HTERT RPE-1 (cell line): ENCODE data around the gene KRT72.

Experiments used
- in situ Hi-C: fragments of 300-500 bp; cut with MboI; formaldehyde crosslinking; loops from 4 replicates; pipeline ENCODE4 v1.14.3; 2020; ENCODE audit warnings: low sequenced_read_pairs

KRT72 gene

DNA sequence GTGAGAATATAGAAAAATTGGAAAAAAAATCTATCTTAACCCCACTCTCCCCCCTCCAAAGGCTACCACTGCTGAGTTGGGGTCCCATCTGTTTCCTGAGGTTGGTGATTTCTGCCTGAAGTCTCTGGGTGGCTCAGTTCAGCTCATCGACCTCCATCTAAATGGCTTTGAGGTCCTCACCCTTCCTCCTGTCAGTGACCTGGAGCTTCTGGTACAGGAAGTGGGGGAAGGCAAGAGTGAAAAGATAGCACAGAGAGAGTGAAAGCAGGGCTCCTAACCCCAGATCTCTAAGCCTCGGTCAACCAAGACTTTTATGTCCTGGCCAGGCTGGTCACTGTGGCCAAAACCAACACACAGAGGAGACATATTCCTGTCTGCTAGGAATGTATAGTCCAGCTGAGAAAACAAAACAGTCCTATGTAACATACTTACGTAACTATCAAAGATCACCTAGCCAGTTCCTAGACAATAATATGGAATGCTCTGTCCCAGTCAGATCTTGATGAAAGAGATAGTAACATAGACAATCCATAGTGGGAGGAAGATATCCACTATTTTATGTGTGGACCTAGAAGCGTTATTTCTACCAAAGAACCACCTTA is 29.4 kb upstream of the KRT72 start:
- in situ Hi-C loops: no loop called here

GRCh38 chr12:52630008-52630500 is 28.8 kb upstream of the KRT72 start:
- in situ Hi-C loops: no loop called here

DNA sequence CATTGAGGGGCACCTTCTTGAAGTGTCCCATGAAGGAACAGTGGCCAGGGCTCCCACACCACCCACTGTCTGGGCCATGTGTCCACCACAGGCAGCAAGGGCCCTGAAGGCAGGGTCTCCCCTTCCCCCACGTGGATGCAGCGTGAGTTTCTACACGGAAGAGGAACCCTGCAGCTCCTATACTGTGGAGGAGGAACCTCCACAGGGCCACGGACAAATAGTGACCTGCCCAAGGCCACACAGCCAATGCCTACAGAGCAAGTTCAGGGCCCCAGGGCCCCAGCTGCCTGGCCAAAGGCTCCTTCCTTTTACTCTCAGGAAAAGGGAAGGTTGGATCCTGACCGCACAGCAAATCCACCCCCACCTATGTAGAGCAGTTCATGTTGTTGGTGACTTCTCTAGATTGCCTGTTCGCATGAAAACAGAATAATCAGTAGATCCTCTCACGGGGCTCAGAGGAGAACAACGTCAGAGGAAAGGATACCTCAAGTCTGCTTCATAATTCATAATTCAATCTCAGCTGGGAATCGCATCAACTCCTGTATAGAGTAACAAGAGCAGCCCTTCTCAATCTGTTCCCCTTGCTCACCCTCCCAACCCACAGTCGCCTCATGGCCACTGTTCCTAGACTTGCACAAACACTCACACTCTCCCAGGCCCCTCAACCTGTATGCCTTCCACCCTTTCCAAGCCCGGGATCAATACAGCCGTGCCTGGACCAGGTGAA is 28.2 kb upstream of the KRT72 start:
- in situ Hi-C loops: no loop called here

DNA sequence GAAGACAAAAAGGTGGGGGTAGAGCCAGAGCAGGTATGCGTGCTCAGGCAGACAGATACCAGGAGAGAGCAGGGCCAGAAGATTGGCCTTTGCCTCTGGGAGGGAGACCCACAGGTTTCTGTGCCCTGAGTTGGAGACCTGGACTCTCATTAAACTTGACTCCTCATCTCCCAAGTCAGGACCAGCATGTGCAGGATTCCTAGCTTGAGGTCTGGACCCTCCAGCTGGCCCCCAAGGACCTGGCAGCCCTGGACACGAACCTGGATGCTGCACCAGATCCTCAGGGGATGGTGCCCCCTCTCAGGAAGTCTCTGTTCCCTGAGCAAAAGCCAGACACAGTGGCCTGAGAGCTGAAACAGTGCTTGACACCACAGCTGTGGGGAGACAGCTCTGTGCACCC is 27.6 kb upstream of the KRT72 start:
- in situ Hi-C loops: no loop called here

DNA sequence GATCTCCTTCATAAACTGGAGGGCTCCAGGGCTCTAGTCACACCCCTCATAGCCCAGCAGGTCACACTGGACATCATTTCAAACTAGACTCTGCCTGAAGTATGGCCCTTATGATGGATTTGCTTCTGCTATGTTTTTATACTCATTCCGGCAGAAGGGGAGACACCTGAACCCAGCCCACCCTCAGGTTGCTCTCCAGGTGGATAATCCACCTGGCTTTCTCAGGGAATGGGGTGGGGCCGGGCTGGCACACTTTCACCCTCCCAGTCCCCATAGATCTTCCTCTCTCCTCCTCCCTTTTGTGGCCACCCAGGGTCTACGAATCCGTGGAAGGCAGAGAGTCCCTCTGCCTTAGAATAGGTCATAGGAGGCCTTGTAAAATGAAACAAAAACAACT is 26.8 kb upstream of the KRT72 start:
- in situ Hi-C loops: no loop called here

GRCh38 chr12:52627395-52628110 is 26.3 kb upstream of the KRT72 start:
- in situ Hi-C loops: no loop called here

GRCh38 chr12:52622349-52622748 is 21.1 kb upstream of the KRT72 start:
- in situ Hi-C loops: no loop called here

GRCh38 chr12:52618866-52619265 is 17.6 kb upstream of the KRT72 start:
- in situ Hi-C loops: no loop called here

DNA sequence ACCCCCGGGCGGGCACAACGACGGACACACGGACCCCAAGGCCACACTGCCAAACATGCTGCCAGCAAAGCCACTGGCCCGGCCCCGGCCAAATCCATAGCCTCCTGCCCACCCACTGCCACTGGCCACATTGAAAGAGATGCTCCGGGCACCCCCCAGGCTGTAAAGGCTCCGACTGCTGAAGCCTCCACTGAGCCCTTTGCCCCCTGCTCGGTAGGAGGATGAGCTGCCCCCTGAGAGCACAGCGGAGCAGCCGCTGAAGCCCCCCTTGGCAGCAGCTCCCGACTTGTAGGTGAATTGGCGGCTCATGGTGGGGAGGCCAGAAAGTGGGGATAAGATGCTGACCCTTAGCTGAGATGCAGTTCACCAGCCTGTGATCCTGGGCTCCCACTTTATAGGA is 17.0 kb upstream of the KRT72 start, which contains the start of gene KRT73:
Gene KRT73, minus strand, starts transcription at position 344 of the 400 bp plus-strand sequence. Its CDS starts 35 bp downstream, at position 309.
- in situ Hi-C loops: no loop called here

- in situ Hi-C loops: no loop called here
Observed at GRCh38 chr12:52617403-52617785, 16.1 kb upstream of the KRT72 start.

DNA sequence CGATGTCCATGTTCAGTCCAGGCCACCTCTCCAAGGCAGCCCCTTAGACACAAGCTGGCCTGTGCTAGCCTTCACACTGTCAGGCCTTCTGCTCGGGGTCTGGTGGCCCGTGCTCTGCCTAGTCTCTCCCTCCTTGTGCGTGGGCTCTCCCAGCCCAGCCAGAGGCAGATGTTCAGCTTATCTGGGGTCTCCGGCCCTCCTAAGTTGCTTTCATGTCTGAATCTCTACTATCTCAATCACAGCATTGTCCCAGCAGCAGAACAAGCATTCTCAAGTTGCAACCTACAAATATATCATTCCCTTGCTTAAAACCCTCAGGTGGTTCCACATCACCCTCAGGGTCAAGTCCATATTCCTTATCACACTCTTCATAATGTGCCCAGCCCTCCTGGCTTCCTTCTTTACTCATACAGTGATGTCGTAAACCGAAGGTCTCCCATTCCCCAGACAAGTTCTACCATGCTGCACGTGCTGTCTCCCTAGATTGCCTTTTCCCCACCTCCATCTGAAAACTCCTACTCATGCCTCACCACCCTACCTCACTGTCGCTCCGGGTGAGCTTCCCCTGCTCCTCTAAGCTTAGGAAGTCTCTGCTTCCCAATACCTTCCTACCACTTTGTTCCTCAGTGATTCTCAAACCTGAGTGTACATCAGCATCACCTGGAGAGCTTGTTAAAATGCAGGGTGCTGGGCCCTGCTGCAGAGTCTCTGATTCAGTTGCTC is 15.6 kb upstream of the KRT72 start:
- in situ Hi-C loops: no loop called here

DNA sequence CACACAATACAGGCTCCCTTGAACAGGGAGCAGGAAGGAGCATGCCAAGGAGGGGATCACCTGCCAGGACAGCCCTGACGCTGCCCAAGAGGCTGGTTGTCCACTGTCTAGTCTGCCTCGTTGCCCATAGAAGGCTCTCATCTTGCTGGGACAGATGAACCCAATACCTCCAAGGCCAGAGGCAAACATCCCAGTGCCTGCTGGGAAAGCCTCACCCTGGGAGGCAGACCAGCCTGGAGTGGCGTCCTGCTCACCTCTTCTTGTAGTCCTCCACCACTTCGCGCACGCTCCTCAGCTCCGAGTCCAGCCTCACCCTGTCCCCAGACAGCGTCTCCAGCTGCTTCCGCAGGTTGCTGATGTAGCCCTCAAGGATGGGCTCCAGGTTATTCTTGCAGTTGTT is 14.6 kb upstream of the KRT72 start:
- in situ Hi-C loops: no loop called here

DNA sequence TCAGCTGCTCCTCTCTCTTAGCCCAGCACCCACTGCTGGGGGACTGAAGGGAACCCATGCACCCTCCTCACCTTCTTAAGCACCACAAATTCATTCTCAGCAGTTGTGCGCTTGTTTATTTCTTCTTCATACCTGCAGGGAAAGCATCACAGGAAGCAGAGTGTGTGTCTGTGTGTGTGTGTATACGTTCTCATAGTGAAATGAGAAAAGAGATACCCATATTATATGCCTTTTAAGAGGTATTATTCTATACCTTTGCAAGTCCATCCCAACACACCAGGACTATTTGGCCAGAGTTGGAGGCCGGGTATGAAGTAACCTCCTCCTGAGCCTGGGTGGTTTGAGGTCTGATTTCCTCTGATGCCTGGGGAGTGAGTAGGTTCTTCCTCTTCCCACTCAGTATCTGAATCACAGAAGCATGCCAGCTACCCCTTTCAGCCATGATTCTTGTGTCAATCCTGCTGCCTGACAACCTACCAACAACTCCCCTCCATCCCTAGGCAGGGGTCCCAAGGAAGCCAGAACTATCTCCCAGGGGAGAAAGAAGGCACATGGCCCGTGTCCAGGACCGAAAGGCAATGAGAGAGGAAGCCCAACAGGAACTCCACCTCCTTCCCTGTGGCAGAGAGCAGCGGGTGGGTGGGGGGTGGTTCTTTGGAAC is 14.1 kb upstream of the KRT72 start:
- in situ Hi-C loops: no loop called here

DNA sequence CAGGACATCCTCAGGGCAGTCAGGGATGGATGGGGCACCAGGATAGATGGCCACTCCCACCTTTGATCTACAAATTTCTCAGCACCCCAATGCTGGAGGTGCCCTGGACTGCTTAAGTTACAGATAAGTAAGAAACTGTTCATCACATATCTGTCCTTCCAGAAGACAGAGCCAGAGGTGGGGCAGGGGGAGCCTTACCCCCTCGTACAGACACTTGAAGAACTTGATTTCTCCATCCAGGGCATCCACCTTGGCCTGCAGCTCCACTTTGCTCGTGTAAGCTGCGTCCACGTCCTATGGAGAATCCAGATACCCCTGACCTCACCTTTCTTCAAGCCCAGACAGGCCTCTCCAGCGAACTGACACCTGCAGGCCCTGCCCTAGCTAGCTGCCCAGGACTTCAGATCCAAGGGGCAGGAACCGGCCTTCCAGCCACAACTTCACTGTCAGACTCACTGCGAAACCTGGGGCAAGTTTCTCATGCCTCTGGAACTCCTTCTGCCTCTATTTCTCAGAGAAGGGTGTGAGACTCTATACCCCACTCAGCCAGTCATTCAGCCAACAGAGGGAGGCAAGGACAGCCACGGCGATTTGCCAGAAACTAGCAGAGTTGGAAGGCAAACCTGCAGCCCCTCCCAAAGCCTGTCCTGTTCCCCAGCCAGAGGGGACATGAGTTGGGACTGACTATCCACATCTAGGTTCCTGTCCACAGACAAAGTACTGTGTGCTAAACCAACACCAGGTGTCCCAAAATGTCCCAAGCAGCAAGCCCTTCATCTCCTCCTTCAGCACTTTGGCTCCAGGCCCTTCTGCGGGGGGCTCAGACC is 13.3 kb upstream of the KRT72 start:
- in situ Hi-C loops: no loop called here

DNA sequence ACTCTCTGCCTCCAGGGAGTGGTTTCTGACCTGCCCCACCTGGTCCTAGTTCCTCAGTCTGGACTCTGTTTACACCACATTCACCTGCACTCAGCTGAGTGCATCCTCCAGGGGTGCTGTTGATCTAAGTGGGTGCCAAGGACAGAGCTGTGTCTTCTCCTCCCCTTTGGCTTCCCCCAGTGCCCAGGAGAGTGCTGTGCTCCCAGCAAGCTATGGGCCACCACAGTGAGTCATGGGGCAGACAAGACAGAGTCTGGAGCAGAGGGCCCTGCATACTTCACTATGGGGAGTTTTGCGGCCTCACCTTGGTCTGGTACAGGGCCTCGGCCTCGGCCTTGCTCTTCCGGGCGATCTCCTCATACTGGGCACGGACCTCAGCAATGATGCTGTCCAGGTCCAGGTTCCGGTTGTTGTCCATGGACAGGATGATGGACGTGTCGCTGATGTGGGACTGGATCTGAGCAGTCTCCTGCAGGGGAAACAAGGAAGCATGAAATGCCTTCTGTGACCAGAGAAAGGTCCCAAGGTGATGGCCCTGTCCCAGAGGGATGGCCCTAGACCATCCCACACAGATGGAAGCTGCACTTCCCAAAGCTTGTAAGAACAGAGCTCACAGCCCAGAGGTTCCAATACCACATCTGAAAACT is 12.2 kb upstream of the KRT72 start:
- in situ Hi-C loops: no loop called here

- in situ Hi-C loops: no loop called here
Observed at GRCh38 chr12:52612431-52613383, 11.4 kb upstream of the KRT72 start.

DNA sequence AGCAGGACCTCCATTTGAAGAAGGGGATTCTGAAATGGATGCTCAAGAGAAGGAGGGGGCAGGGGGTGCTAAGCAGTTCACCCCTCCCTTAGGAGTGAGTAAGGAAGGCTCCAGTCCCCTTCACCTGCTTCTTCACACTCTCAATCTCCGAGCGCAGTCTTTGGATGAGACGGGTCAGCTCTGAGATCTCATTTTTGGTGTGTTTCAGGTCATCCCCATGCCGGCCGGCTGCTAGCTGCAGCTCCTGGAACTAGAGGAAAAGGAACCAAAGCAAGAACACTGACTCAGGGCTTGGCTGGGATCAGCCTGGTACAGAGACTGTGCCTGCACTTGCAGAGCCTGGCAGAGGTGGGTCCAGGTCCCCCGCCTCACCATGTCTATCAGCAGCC is 9.8 kb upstream of the KRT72 start:
- in situ Hi-C loops: no loop called here
